ENCODE data around the gene TOR3A.
"Not testable (repeated sequence)": the region's sequence is repeated elsewhere in the genome, so short reads cannot be mapped to it uniquely, and the experiment has no call there.

The TOR3A gene, protein sequence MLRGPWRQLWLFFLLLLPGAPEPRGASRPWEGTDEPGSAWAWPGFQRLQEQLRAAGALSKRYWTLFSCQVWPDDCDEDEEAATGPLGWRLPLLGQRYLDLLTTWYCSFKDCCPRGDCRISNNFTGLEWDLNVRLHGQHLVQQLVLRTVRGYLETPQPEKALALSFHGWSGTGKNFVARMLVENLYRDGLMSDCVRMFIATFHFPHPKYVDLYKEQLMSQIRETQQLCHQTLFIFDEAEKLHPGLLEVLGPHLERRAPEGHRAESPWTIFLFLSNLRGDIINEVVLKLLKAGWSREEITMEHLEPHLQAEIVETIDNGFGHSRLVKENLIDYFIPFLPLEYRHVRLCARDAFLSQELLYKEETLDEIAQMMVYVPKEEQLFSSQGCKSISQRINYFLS

DNA sequence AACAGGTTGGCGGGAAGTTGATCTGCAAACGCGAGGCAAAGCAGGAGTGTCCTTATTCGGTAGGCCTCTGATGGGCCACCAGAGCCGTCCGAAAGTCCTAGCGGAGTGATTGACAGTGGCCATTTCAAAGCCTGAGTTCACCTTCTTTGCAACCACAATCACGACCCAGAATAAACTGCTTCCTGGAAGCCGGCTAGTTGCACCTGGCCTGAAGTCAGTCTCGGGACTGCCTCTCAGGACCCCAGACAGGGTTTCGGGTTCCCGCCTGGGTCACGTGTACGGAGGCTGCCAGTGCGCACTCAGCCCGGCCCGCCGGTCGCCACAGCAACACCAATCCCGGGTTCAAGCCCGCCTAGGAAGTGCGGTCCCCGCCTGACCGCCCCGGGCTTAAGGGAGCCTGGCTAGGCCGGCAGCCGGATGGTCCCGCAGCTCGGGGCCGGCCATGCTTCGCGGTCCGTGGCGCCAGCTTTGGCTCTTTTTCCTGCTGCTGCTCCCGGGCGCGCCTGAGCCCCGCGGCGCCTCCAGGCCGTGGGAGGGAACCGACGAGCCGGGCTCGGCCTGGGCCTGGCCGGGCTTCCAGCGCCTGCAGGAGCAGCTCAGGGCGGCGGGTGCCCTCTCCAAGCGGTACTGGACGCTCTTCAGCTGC is at the start of gene TOR3A:
Gene TOR3A (plus strand): TSS at position 384 of the 646 bp plus-strand sequence. CDS start 59 bp downstream, at position 443.
- DNase-seq (ENCODE audit: low read depth in 3 of 3) = peak; percentile 63 to 75 (median 70)

DNA sequence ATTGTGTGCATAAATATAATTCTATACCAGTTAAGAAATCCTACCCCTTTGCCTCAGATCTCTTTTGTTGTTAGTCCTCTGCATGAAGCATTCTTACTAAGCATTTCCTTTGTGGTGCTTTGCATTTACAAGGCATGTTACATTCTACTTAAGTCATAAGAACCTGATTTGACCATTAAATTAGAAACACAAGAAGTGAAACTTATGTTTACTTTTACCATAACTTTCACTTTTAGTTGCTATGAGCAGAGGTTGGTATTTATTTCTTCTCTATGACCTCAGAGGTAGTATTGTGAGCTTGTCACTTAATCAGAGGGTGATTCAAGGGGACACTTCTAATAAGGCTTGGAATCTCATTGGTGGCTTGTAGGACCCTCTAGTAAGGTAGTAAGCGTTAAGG is 47.1 kb upstream of the TOR3A start:
- DNase-seq (ENCODE audit: low read depth in 3 of 3) = no peak

DNA sequence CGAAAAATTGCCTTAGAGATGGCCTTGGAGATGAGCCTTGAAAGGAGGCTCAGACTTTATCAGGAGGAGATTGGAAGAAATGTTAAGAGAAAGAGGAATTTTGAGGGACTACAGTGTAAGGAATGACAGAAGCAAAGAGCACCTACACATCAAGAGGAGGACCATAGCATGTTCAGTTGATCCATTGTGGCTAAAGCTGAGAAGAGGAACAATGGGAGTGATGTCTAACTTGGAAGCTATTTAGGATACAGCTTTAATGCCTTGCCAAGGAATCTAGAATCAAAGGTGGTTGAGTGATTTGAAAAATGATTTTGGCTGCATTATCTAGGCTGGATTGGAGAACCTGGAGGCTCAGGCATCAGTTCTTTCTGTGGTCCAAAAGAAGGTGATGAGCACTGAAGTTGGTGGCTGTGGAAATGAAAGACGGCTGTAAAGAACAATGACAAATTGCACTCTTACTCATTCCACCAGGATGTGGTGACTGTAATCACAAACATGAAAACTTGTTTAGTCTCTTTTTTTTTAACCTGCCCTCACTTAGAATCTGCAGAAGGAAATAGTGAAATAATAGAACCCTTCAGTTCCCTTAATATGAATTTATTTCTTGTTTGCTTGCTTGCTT is 44.9 kb upstream of the TOR3A start:
- peak in 1 of 3 donors; percentile 4 for DNase-seq (ENCODE audit: low read depth in 3 of 3)

DNA sequence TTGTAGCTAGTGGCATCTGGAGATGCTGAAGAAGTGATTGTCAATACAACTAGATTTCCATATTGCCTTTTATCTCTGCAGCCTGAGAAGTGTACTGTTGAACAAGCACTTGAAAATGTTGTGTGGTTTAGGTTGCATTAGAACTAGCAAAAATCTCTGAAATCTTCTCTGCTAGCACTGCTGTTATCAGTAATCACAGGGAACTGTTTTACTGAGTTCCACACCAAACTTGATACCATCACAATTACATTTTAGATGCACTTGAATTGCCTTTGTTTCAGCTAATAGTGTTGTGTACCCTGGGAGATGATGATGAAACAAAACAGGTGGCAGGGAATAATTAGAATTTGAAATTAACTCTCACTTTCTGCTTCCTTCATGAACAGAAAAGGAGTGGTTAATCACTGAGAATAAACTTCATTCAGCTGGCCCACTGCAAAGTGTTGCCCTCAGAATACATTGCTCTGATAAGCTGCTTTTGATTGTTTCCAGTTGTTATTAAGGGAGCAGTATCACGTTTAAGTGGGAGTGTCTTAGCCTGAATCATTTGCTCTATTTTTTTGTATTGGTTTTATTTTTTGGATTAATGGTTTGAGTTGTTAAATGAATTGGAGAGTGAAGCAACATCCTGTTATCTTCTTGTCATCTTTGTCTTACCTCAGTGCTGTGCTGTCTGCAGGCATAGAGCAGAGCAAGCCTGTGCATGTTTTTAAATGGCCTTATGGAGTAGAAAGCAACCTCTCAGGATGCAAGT is 43.2 kb upstream of the TOR3A start:
- no peak for DNase-seq (ENCODE audit: low read depth in 3 of 3)

DNA sequence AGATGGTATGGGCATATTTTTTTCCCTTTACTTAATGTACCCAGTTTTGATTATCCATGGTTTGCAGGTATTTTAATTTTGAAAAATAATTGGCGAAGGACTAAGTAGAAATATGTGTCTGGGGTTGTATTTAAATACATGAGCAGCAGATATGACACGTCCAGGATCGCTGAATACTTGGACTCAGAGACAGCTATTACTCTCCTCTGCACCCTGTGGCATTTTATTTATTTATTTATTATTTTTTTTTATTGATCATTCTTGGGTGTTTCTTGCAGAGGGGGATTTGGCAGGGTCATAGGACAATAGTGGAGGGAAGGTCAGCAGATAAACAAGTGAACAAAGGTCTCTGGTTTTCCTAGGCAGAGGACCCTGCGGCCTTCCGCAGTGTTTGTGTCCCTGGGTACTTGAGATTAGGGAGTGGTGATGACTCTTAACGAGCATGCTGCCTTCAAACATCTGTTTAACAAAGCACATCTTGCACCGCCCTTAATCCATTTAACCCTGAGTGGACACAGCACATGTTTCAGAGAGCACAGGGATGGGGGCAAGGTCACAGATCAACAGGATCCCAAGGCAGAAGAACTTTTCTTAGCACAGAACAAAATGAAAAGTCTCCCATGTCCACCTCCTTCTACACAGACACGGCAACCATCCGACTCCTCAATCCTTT is 42.2 kb upstream of the TOR3A start:
- not testable (repeated sequence) for DNase-seq (ENCODE audit: low read depth in 3 of 3)

DNA sequence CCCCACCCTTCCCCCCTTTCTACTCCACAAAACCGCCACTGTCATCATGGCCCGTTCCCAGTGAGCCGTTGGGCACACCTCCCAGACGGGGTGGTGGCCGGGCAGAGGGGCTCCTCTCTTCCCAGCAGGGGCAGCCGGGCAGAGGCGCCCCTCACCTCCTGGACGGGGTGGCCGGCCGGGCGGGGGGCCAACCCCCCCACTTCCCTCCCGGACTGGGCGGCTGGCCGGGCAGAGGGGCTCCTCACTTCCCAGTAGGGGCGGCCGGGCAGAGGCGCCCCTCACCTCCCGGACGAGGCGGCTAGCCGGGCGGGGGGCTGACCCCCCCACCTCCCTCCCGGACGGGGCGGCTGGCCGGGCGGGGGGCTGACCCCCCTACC is 41.7 kb upstream of the TOR3A start:
- not testable (repeated sequence) for DNase-seq (ENCODE audit: low read depth in 3 of 3)

DNA sequence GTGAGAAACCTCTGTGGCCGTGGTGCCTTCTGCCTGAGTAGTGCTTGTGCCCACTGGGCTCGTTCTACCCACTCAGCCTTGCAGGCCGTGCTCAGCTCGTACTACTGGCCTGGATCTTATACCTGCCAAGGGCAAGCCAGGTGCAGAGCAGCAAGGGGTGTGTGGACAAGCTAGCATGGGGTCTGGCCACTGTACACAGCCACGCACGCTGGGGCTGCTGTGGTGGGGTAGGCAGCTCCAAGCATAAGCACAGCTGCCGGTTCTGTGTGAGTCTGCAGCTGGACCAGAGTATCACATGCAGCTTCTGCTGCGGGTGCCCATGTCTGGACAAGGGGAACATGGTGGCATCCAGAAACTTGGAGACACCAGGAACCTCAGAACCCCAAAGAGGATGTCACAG is 39.8 kb upstream of the TOR3A start:
- no peak for DNase-seq (ENCODE audit: low read depth in 3 of 3)

DNA sequence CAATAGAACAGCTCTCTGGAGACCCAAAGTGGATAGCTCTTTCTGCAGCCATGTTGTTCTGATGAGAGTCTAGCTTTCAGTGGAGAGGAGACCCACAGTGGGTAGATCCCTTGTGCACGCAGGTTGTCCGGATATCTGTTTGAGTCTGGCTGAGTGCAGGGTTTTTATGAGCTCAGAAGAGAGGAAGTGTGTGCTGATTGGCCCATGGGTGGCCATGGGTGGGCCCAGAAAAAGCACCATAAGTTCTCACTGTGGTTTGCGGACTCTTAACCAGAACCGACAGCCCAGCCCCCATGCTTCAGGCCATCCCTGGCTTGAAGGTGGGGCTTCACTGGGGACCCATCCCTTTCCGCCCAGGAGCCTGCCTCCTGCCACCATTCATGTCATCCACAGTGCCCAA is 39.2 kb upstream of the TOR3A start:
- DNase-seq (ENCODE audit: low read depth in 3 of 3) = no peak

DNA sequence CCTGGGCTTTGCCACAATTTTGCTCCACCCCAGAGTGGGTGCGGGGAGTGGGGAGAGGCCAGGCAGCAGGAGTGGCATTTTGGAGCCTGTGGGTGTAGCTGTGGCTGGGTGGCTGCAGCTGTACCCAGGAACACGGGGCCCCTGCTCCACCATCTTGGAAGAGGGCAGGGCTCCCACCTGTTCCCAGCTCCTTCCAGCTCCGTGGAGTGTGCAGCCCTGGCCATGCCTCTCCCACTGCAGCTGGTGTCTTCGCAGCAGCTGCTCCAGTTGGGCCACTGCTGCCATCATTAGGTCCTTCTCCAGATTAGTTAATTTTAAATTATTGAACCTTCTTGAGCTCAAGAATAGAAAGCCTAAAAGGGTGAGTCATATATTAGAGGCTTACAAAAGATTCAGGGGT is 38.6 kb upstream of the TOR3A start:
- no peak for DNase-seq (ENCODE audit: low read depth in 3 of 3)

DNA sequence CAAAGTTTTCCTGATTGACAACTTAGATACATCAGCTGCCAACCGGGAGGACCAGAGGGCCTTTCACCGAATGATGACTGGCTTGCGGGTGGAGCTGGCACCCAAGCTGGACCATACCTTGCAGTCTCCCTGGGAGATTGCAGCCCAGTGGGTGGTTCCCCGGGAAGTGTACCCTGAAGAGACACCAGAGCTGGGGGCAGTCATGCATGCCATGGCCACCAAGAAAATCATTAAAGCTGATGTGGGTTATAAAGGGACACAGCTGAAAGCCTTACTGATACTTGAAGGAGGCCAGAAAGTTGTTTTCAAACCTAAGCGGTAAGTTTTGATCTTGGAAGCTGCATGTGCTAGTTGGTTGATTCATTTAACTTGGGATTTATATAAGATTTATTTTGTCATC is 38.0 kb upstream of the TOR3A start:
- DNase-seq (ENCODE audit: low read depth in 3 of 3) = no peak

DNA sequence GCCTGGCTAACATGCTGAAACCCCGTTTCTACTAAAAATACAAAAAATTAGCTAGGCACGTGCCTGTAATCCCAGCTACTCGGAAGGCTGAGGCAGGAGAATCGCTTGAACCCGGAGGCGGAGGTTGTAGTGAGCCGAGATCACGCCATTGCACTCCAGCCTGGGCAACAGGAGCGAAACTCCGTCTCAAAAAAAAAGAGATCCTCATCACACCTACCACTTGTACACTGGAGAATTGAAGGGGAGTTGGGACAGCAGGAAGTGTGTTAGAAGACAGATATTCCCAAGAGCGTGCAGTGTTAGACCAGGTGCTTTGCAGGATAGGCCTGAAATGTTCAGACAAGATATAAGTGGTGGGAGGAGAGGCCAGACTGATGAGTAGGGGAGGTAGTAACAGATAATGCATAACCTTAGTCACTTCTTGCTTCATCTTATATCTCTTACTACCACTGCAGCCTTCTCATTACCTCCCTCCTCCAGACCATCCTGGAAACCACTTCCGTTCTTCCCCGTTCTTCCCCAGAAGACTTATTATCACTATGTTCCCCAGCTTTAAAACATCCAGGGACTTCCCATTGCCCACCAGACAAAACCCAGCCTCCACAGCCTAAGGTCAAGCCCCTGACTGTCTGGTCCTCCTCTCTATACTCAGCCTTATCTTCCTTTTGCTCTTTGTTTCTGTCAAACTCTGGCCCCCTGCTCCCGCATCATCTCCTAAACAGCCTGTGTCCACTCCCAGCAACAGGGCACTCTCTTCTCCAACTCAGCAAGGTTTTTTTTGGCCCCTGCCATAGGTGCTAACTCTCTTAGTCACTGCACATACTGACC is 34.8 kb upstream of the TOR3A start:
- no peak for DNase-seq (ENCODE audit: low read depth in 3 of 3)

DNA sequence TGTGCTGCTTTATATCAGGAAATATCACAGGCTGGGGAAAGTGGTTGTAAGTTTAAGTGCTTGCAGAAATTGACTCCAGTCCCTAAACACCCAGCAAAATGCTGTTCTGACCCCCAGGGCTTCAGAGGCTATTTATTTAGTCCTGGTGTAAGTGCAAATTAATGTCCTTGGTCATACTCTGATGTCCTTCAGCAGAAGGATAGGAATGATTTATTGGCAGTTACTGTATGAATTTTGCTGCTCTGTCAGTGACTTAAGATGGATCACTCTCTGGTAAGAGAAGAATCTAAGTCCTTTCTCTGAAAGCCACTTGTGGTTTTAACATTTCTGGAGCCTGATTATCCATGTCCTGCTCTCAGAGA is 34.3 kb upstream of the TOR3A start:
- DNase-seq (ENCODE audit: low read depth in 3 of 3) = no peak

DNA sequence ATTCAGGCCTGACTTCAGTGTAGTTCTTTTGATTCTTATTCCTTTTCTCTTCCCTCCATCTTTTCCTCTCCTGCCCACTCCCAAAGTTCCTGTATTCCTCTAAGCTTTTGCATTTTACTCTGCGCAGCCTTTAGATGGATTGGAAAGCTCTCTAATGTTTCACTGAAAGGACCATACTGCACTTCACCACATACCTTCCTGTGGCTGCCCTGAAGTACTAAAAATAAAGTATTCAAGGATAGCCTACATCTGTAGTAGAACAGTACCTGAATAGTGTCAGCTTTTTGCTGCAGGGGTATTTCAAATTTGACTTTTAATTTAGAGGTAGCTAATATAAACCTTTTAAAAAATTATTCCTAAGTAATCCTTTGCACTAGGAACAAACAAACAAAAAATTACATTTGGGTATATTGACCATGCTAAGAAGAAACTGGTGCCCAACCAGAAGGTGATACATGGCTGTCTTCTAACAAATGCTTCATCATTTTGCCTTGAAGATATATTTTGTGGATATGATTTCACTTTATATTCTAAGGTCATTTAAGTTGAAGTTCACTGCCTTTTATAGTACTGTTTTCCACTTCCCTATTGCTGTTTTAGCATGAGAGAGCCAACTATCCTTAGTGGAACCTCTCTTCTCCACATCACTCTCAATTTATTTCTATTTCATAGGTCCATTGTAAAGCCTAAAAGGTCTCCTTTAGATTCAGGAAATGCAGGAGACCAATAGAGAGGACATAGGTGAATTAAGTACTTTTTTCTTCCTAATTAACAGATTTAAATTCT is 33.3 kb upstream of the TOR3A start:
- no peak for DNase-seq (ENCODE audit: low read depth in 3 of 3)

DNA sequence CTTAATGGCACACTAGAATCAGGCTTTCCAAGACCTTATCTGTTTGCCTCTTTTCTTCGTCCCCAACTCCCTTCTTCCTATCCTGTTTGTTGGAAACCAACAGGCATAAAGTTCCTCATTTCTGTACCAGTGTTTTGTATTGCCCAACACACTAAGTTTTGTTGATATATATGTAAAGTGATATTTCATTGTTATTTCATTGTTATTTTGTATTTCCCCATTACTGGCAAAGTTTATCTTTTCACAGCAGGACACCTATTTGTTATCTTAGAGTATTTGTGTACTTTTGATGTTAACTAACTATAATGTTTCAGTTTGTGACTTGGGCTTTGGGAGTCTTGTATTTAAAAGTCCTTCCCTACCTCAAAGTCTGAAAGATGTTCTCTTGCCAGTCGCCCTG is 29.1 kb upstream of the TOR3A start:
- no peak for DNase-seq (ENCODE audit: low read depth in 3 of 3)

DNA sequence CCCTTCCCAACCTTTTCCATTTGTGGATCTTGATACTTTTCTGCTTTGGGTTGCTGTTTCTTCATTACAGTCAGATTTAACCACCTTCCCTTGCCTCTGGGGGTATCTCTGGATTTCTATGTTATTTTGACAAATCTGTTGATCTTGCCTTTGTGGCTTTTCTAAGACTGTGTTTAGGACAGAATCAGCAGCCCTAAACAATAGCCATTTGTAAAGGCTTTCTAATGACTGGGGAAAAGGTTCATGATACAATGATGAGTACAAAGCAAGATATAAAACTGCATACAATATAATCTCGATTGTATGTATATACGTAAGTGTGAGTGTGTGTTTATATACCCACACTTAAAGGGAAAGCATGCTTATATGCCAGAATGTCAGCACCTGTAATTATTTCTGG is 28.4 kb upstream of the TOR3A start:
- no peak for DNase-seq (ENCODE audit: low read depth in 3 of 3)

DNA sequence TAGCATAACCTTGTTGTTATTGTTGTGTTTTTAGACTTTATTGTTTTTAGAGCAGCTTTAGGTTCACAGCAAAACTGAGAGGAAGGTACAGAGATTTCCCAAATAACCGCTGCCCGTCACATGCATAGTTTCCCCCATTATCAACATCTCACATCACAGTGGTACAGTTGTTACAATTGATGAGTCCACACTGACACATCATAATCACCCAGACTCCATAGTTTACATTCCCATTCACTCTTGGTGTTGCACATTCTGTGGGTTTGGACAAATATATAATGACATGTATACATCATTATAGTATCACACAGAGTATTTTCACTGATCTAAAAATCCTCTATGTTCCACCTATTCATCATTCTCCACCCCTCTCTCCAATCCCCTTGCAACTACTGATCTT is 25.9 kb upstream of the TOR3A start:
- DNase-seq (ENCODE audit: low read depth in 3 of 3) = no peak

DNA sequence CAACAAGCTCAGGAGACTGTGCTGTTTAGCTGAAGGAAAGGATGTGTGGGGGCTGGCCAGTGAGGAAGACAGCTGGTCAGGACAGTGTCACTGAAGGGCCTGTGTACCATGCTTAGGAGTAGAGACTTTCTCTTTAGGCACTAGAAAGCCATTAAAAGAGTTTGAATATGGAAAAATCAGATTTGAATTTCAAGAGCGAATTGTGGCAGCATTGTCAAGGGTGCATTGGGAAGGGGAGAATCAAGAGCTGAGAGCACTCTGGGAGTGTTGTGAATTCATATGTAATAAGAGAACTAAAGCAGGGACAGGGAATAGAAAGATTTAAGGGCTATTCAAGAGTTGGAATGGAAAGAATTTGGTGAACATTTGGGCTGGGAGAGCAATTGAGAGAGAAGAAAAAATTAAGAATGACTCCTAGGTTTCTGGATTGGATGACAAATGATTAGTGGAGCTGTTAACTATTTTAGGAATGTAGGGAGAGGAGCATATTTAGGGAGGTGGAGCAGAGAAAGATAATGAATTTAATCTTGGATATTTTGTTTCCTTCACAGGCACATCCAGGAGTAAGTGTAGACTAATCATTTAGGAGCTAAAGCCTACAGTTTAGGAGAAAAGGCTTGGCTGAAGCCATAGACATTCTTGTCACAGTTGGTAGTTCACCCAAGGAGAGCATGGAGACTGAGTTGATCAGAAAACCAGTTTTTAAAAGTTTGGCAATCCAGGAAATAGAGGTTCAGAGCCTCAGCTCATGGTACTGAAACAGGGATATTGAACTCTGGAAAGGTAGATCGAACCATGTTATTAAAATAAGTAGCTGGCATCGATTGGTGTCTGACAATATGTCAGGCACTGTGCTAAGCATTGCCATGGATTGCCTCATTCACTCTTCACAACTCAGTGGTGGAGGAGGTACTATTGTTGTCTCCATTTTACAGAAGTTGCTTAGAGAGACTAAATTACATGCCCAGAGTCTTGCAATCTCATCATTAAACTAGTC is 23.1 kb upstream of the TOR3A start:
- no peak for DNase-seq (ENCODE audit: low read depth in 3 of 3)

DNA sequence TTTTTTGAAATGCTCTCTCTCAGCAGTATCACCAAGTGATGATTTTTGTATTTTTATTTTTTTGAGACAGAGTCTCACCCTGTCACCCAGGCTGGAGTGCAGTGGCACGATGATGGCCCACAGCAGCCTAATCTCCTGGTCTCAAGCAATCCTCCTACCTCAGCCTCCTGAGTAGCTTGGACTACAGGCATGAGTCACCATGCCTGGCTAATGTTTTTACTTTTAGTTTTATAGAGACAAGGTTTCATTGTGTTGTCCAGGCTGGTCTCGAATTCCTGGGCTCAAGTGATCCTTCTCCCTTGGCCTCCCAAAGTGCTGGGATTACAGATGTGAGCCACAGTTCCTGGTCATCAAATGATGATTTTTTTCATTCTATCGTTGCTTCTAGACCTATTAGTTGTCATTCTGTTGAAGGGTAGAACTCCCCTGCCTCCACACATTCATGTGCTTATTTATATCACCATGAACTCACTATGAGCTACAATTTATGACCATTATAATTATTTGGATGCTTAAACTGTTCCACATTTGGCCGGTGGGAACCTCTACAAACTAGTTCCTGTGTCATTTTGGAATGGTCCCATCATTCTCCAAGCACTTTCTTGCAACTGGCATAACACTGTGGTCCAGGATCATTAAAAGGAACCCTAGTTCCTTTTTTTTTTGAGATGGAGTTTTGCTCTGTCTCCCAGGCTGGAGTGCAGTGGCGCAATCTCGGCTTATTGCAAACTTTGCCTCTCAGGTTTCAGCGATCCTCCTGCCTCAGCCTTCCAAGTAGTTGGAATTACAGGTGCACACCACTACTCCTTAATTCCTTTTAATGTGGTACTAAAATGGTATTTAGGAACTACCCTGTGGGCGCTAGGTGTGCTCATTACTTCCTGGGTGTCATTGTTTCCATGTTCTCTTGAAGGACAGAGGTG is 20.2 kb upstream of the TOR3A start:
- DNase-seq (ENCODE audit: low read depth in 3 of 3) = no peak

Measured in stimulated activated CD4-positive, alpha-beta T cell treated with anti-CD3 and anti-CD28 coated beads, TNF-alpha, amount 100 ng/mL, for 48 hours (primary cell).